ENCODE measurements around the gene OR2J2. TPM values are rescaled to one million over a fixed set of nuclear protein-coding genes. Genes with fewer than 3 reads are reported as not detected.
"Not testable (repeated sequence)": the region's sequence is repeated elsewhere in the genome, so short reads cannot be mapped to it uniquely, and the experiment has no call there.

Gene OR2J2
- total RNA-seq, 1 experiment from 2014 or later, result not detected

DNA sequence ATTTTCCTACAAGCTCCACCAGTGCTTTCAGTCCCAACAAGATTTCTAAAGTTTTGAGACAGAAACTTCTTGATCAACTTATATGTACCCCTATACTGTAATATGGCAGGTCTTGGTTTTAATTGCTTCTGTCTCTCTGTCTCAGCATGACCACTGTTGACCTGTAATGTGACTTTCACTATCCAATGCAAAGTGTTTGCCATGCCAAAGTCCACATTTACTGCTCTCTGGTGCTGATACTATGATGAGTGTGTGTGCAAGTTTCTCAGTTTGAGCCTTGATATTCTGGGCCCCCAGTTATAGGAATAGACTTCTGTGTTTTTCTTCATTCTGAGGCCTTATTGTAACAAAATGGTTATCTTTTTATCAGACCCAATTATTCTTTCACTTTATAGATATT, 45.8 kb downstream of the OR2J2 start:
- BruUV-seq (replicated peaks), result no TSS peak
- H3K9me3 ChIP-seq (ENCODE audit: control insufficient read depth in 1 of 2, insufficient read depth in 1 of 2, low read depth in 1 of 2, low read length in 2 of 2), result no peaks in the 10 kb centered on the region
- CTCF ChIA-PET, result no interaction called here
- H2AFZ ChIP-seq (ENCODE audit: low read depth, low read length, poor library complexity, severe bottlenecking), result no peak overlapping the region
- H3K36me3 ChIP-seq (ENCODE audit: control insufficient read depth in 1 of 2, insufficient read depth in 2 of 2, low read length in 2 of 2), result no peaks in the 10 kb centered on the region
- intact Hi-C loops (cut with micrococcal nuclease), result no loop called here
- no peaks in the 10 kb centered on the region for H3K79me2 ChIP-seq (ENCODE audit: insufficient read depth, low read length)
- H3K27me3 ChIP-seq (ENCODE audit: insufficient read depth, low read length), result no peaks in the 10 kb centered on the region
- no peak overlapping the region for H3K4me2 ChIP-seq (ENCODE audit: low read length)
- no peaks in the 10 kb centered on the region for H3K9me2 ChIP-seq (ENCODE audit: insufficient read depth)
- H3K27ac ChIP-seq (ENCODE audit: low read depth, low read length), result no peak overlapping the region
- no peaks in the 10 kb centered on the region for H4K20me1 ChIP-seq (ENCODE audit: insufficient read depth)
- ATAC-seq, result no peak
- POLR2A ChIA-PET, result no interaction called here
- H3K9ac ChIP-seq (ENCODE audit: low read length), result no peak overlapping the region
- no peak overlapping the region for H3K4me3 ChIP-seq (replicated peaks in 1 of 2; ENCODE audit: low read depth in 1 of 2, low read length in 2 of 2)
- DNase-seq (ENCODE audit: low read depth, low spot score), result no peak
- TF ChIP-seq EZH2 (IDR thresholded peaks at IDR 0.05) (no peak), SIN3A (IDR thresholded peaks at IDR 0.05; ENCODE audit: low read depth) (no peak)
- RAD21 ChIA-PET (ENCODE audit: low non-redundant PET in 1 of 2, low total read pairs in 2 of 2, uncharacterized antibody in 2 of 2, unreplicated experiment in 2 of 2), result no interaction called here
- H3K4me1 ChIP-seq (ENCODE audit: control insufficient read depth in 1 of 2, insufficient read depth in 2 of 2, low read length in 2 of 2), result no peaks in the 10 kb centered on the region

DNA sequence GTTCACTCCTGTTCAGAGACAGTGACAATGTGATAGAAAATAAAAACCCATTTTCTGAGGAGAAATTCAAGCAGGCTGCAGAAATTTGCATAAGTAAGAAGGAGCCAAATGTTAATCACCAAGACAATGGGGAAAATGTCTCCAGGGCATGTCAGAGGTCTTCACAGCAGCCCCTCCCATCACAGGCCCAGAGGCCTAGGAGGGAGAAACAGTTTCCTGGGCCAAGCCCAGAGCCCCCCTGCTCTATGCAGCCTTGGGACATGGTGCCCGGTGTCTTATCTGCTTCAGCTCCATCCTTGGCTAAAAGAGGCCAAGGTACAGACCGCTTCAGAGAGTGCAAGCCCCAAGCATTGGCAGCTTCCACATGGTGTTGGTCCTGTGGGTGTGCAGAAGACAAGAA, 46.5 kb downstream of the OR2J2 start:
- H3K9me3 ChIP-seq (ENCODE audit: control insufficient read depth in 1 of 2, insufficient read depth in 1 of 2, low read depth in 1 of 2, low read length in 2 of 2); H3K4me2 ChIP-seq (ENCODE audit: low read length); intact Hi-C loops (cut with micrococcal nuclease); H3K27me3 ChIP-seq (ENCODE audit: insufficient read depth, low read length); H3K79me2 ChIP-seq (ENCODE audit: insufficient read depth, low read length); DNase-seq (ENCODE audit: low read depth, low spot score); POLR2A ChIA-PET; H3K9ac ChIP-seq (ENCODE audit: low read length); H3K36me3 ChIP-seq (ENCODE audit: control insufficient read depth in 1 of 2, insufficient read depth in 2 of 2, low read length in 2 of 2); RAD21 ChIA-PET (ENCODE audit: low non-redundant PET in 1 of 2, low total read pairs in 2 of 2, uncharacterized antibody in 2 of 2, unreplicated experiment in 2 of 2); BruUV-seq (replicated peaks); H3K4me3 ChIP-seq (replicated peaks in 1 of 2; ENCODE audit: low read depth in 1 of 2, low read length in 2 of 2); ATAC-seq; H3K9me2 ChIP-seq (ENCODE audit: insufficient read depth); H3K4me1 ChIP-seq (ENCODE audit: control insufficient read depth in 1 of 2, insufficient read depth in 2 of 2, low read length in 2 of 2); CTCF ChIA-PET; H2AFZ ChIP-seq (ENCODE audit: low read depth, low read length, poor library complexity, severe bottlenecking); H4K20me1 ChIP-seq (ENCODE audit: insufficient read depth); H3K27ac ChIP-seq (ENCODE audit: low read depth, low read length): not testable (repeated sequence)

DNA sequence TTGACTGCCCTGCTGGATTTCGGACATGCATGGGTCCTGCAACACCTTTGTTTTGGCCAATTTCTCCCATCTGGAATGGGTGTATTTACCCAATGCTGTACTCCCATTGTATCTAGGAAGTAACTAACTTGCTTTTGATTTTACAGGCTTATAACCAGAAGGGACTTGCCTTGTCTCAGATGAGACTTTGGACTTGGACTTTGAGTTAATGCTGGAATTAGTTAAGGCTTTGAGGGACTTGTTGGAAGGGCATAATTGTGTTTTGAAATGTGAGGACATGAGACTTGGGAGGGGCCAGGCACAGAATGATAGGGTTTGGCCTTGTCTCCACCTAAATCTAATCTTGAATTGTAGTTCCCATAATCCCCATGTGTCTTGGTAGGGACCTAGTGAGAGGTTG, 47.3 kb downstream of the OR2J2 start:
- POLR2A ChIA-PET; H3K79me2 ChIP-seq (ENCODE audit: insufficient read depth, low read length); intact Hi-C loops (cut with micrococcal nuclease); ATAC-seq; RAD21 ChIA-PET (ENCODE audit: low non-redundant PET in 1 of 2, low total read pairs in 2 of 2, uncharacterized antibody in 2 of 2, unreplicated experiment in 2 of 2); H3K4me3 ChIP-seq (replicated peaks in 1 of 2; ENCODE audit: low read depth in 1 of 2, low read length in 2 of 2); H3K36me3 ChIP-seq (ENCODE audit: control insufficient read depth in 1 of 2, insufficient read depth in 2 of 2, low read length in 2 of 2); H3K27ac ChIP-seq (ENCODE audit: low read depth, low read length); H2AFZ ChIP-seq (ENCODE audit: low read depth, low read length, poor library complexity, severe bottlenecking); CTCF ChIA-PET; H3K27me3 ChIP-seq (ENCODE audit: insufficient read depth, low read length); DNase-seq (ENCODE audit: low read depth, low spot score); H3K9me2 ChIP-seq (ENCODE audit: insufficient read depth); H3K4me1 ChIP-seq (ENCODE audit: control insufficient read depth in 1 of 2, insufficient read depth in 2 of 2, low read length in 2 of 2); H3K9ac ChIP-seq (ENCODE audit: low read length); BruUV-seq (replicated peaks); H3K4me2 ChIP-seq (ENCODE audit: low read length); H3K9me3 ChIP-seq (ENCODE audit: control insufficient read depth in 1 of 2, insufficient read depth in 1 of 2, low read depth in 1 of 2, low read length in 2 of 2); H4K20me1 ChIP-seq (ENCODE audit: insufficient read depth): not testable (repeated sequence)

Other genes starting within 250 kb of the OR2J2 start
- 62.5 TPM for gene TRIM27, start 246.9 kb upstream of the OR2J2 start, total RNA-seq (2021; ENCODE audit: unreplicated experiment)
- gene ZNF311, start 165.6 kb upstream of the OR2J2 start, total RNA-seq (2021; ENCODE audit: unreplicated experiment), result not detected
- not detected for gene OR2W1, start 125.7 kb upstream of the OR2J2 start, total RNA-seq (2021; ENCODE audit: unreplicated experiment)
- not detected for gene OR2B3, start 83.6 kb upstream of the OR2J2 start, total RNA-seq (2021; ENCODE audit: unreplicated experiment)
- not detected for gene OR2J1, start 71.4 kb upstream of the OR2J2 start, total RNA-seq (2021; ENCODE audit: unreplicated experiment)
- not detected for gene OR2J3, start 62.8 kb upstream of the OR2J2 start, total RNA-seq (2021; ENCODE audit: unreplicated experiment)
- not detected for gene OR14J1, start 130.8 kb downstream of the OR2J2 start, total RNA-seq (2021; ENCODE audit: unreplicated experiment)
- gene OR5V1, start 198.0 kb downstream of the OR2J2 start, total RNA-seq (2021; ENCODE audit: unreplicated experiment), result not detected
- gene OR12D3, start 204.4 kb downstream of the OR2J2 start, total RNA-seq (2021; ENCODE audit: unreplicated experiment), result not detected
- not detected for gene OR12D2, start 224.7 kb downstream of the OR2J2 start, total RNA-seq (2021; ENCODE audit: unreplicated experiment)
- gene OR12D1, start 244.0 kb downstream of the OR2J2 start, total RNA-seq (2021; ENCODE audit: unreplicated experiment), result not detected

Measured in HCT116 (cell line).